BJ (cell line): ENCODE measurements around the gene IFI6. TPM values are rescaled to one million over a fixed set of nuclear protein-coding genes. Genes with fewer than 3 reads are reported as not detected.

Experiments
- CTCF ChIA-PET: fragments of 350-600 bp; formaldehyde crosslinking; extraction: SDS; loops from one replicate; lab custom pipeline; 2021; ENCODE audit warnings: antibody characterized with exemption, inconsistent platforms; lab: Yijun Ruan, JAX
- POLR2A ChIA-PET: fragments of 300-600 bp; sonication (Branson Sonifier 250); formaldehyde crosslinking; extraction: SDS; loops from one replicate; lab custom pipeline; 2021; ENCODE audit warnings: antibody characterized with exemption; lab: Charles Lee
- DNase-seq: peaks from one replicate; pipeline ENCODE4 v3.0.0-alpha.2; 2011; ENCODE audit warnings: low read depth
- H3K27me3 ChIP-seq: 2 replicates; pipeline ENCODE4 v1.6.0; 2011; ENCODE audit warnings: low read length; ENCODE audit not compliant: control insufficient read depth, insufficient read depth
- H3K36me3 ChIP-seq: 2 replicates; pipeline ENCODE4 v1.5.1; 2011; ENCODE audit warnings: low read length; ENCODE audit not compliant: control insufficient read depth, insufficient read depth
- H3K4me3 ChIP-seq: 2 replicates; pipeline ENCODE4 v1.5.1; 2011; ENCODE audit warnings: low read depth, mild to moderate bottlenecking, control low read depth, low read length
- polyA plus RNA-seq: library from polyadenylated mRNA; depleted of rRNA; stranded (reverse); fragments of >200 nt; gene quantifications from 2 replicates; pipeline ENCODE4 v1.2.3, GENCODE V29; 2011
- TF ChIP-seq, protein P1 (sequence below): IDR thresholded peaks from 2 replicates; pipeline ENCODE4 v1.5.1; 2011; ENCODE audit warnings: low read depth, mild to moderate bottlenecking, control low read depth, inconsistent platforms, low read length, moderate library complexity; ENCODE audit not compliant: insufficient read depth

IFI6 gene
- polyA plus RNA-seq, 1 experiment: 68.0 TPM

GRCh38 chr1:27650171-27650538, 21.8 kb downstream of the IFI6 start:
- DNase-seq: no peak
- no peaks in the 10 kb centered on the region for H3K36me3 ChIP-seq
- no peak overlapping the region for H3K4me3 ChIP-seq
- CTCF ChIA-PET: interaction anchor here (0.9 to 4.6 kb wide), 7 partner anchors 13 to 354 kb away, joined by 3 to 24 read pairs (median 3); no protein-coding TSS in a partner anchor
- H3K27me3 ChIP-seq: no peaks in the 10 kb centered on the region
- TF ChIP-seq, protein P1, sequence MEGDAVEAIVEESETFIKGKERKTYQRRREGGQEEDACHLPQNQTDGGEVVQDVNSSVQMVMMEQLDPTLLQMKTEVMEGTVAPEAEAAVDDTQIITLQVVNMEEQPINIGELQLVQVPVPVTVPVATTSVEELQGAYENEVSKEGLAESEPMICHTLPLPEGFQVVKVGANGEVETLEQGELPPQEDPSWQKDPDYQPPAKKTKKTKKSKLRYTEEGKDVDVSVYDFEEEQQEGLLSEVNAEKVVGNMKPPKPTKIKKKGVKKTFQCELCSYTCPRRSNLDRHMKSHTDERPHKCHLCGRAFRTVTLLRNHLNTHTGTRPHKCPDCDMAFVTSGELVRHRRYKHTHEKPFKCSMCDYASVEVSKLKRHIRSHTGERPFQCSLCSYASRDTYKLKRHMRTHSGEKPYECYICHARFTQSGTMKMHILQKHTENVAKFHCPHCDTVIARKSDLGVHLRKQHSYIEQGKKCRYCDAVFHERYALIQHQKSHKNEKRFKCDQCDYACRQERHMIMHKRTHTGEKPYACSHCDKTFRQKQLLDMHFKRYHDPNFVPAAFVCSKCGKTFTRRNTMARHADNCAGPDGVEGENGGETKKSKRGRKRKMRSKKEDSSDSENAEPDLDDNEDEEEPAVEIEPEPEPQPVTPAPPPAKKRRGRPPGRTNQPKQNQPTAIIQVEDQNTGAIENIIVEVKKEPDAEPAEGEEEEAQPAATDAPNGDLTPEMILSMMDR: no peak
- POLR2A ChIA-PET: no interaction called here

DNA sequence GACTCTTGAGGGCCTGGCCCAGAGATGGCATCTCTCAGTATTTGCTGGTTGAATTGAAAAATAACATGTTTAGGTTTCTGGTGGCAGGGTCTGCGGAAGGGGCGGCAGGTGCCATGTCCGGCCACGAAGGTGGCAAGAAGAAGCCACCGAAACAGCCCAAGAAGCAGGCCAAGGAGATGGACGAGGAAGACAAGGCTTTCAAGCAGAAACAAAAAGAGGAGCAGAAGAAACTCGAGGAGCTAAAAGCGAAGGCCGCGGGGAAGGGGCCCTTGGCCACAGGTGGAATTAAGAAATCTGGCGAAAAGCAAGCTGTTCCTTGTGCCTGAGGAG, 22.7 kb downstream of the IFI6 start:
- TF ChIP-seq, protein P1: no peak
- Histone ChIP-seq H3K4me3 (no peak overlapping the region), H3K36me3 (no peaks in the 10 kb centered on the region), H3K27me3 (no peaks in the 10 kb centered on the region)
- POLR2A ChIA-PET: no interaction called here
- CTCF ChIA-PET: interaction anchor here (1.0 to 4.6 kb wide), 5 partner anchors 12 to 353 kb away, joined by 3 to 24 read pairs (median 3); no protein-coding TSS in a partner anchor
- no peak for DNase-seq

DNA sequence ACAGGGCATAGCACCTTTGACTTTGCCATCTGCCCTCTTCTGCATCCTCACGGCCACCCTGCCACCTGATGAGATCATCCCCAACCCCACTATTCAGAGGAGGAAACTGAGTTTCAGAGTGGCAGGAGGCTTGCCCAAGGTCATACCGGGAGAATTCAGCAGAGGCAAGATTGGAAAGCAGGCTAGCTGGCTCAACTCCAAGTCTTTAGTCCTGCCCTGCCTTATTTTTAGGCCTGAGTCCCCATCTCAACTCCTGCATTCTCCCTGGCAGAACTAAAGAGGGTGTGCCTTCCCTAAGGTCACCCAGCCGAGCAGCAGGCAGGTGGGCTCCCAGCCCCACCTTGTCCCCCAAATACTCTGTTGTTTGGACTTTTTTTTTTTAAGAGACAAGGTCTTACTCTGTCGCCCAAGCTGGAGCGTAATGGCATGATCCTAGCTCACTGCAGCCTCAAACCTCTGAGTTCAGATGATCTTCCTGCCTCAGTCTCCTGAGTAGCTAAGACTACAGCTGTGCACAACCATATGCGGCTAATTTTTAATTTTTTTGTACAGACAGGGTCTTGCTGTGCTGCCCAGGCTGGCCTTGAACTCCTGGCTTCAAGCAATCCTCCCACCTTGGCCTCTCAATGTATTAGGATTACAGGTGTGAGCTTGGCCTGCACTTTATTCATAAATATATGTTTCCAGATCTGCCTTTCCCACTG, 23.2 kb downstream of the IFI6 start:
- DNase-seq: no peak
- no peak overlapping the region for H3K4me3 ChIP-seq
- TF ChIP-seq, protein P1: no peak
- no peaks in the 10 kb centered on the region for H3K27me3 ChIP-seq
- ChIA-PET POLR2A (no interaction called here), CTCF (interaction anchor here (1.0 to 4.6 kb wide), 3 partner anchors 13 to 20 kb away, joined by 3 to 24 read pairs (median 3); no protein-coding TSS in a partner anchor)
- no peaks in the 10 kb centered on the region for H3K36me3 ChIP-seq

GRCh38 chr1:27647328-27647727, 24.7 kb downstream of the IFI6 start:
- Histone ChIP-seq H3K27me3 (no peaks in the 10 kb centered on the region), H3K4me3 (no peak overlapping the region), H3K36me3 (no peaks in the 10 kb centered on the region)
- POLR2A ChIA-PET: no interaction called here
- TF ChIP-seq, protein P1: no peak
- no peak for DNase-seq
- CTCF ChIA-PET: interaction anchor here (0.7 to 4.6 kb wide), 6 partner anchors 14 to 90 kb away, joined by 3 to 24 read pairs (median 4); no protein-coding TSS in a partner anchor

DNA sequence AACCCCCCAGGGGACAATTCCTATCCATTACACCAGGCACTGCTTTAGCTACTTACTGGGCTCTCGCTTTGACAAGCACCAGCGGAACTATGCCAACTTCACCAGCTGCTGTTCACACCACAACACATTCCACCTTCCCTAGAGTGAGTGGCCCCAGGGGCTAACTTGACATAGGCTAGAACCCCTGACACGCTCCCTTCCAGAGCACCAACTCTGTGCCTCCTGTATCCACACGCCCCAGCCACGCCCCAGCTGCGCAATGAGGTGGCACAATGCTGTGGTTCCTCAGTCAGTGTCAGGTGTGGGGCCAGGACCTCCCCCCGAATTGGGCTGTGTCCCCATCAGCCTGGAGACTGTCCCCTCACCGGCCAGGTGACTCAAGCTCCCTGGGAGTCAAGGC, 25.3 kb downstream of the IFI6 start:
- DNase-seq: no peak
- CTCF ChIA-PET: interaction anchor here (0.7 to 4.6 kb wide), 5 partner anchors 14 to 38 kb away, joined by 3 to 24 read pairs (median 4); no protein-coding TSS in a partner anchor
- no peak overlapping the region for H3K4me3 ChIP-seq

More for the DNA sequence above, 25.3 kb downstream of the IFI6 start:
- TF ChIP-seq, protein P1: no peak
- Histone ChIP-seq H3K27me3 (no peaks in the 10 kb centered on the region), H3K36me3 (no peaks in the 10 kb centered on the region)
- POLR2A ChIA-PET: no interaction called here
